A549 (cell line): ENCODE results near the gene ALOX15B. TPM values are rescaled to one million over a fixed set of nuclear protein-coding genes. Genes with fewer than 3 reads are reported as not detected.

ENCODE experiments used
- ATAC-seq, 2 experiments: fragments of 200-7000 bp in 1 of 2; fragments of >200 bp in 1 of 2; cut with Nextera tagmentation in 1 of 2; cut with Tn5 transposase in 1 of 2; 3 replicates each; pipeline versions ENCODE4 v1.8.0 to v1.9.1; 2018 to 2020; ENCODE audit warnings: mild to moderate bottlenecking in 1 of 2, moderate library complexity in 1 of 2
- CTCF ChIA-PET: fragments of 300-600 bp; sonication (Branson Sonifier 250); formaldehyde crosslinking; extraction: SDS; loops from one replicate; lab custom pipeline; 2021; ENCODE audit warnings: antibody characterized with exemption, inconsistent platforms; lab: Yijun Ruan, JAX
- POLR2A ChIA-PET: fragments of 350-600 bp; formaldehyde crosslinking; extraction: SDS; loops from one replicate; lab custom pipeline; 2021; ENCODE audit warnings: antibody characterized with exemption, inconsistent platforms; lab: Yijun Ruan, JAX
- DNase-seq, 2 experiments: peaks; one replicate each; pipeline versions ENCODE4 v3.0.0 to v3.0.0-alpha.2; 2011 to 2016; ENCODE audit warnings: low read depth in 1 of 2, low spot score in 1 of 2
- FAIRE-seq: peaks from 2 replicates; lab custom pipeline; 2011; peaks lifted over from hg19 to GRCh38; lab: Jason Lieb, UNC
- H3K27ac ChIP-seq, 2 experiments: fragments of >200 bp; sonication (Bioruptor Twin); formaldehyde crosslinking; 3 replicates each; pipeline ENCODE4 v1.5.1; 2016 to 2017
- H3K4me1 ChIP-seq: fragments of >200 bp; sonication (Bioruptor Twin); formaldehyde crosslinking; 3 replicates; pipeline ENCODE4 v1.6.1; 2016
- H3K4me2 ChIP-seq: fragments of >200 bp; sonication (Bioruptor Twin); formaldehyde crosslinking; 3 replicates; pipeline ENCODE4 v1.6.1; 2016
- H3K4me3 ChIP-seq: fragments of >200 bp; sonication (Bioruptor Twin); formaldehyde crosslinking; 3 replicates; pipeline ENCODE4 v1.5.1; 2016
- H3K9me3 ChIP-seq: fragments of >200 bp; sonication (Bioruptor Twin); formaldehyde crosslinking; 3 replicates; pipeline ENCODE4 v1.6.1; 2016
- BCL3 ChIP-seq: fragments of >200 bp; sonication (Bioruptor Twin); formaldehyde crosslinking; IDR thresholded peaks from 3 replicates; pipeline ENCODE4 v1.6.1; 2016
- CBX2 ChIP-seq: fragments of 200-600 bp; sonication (generic); IDR thresholded peaks from 2 replicates; pipeline ENCODE4 v1.6.1; 2016; ENCODE audit warnings: low read depth, mild to moderate bottlenecking, borderline replicate concordance
- CBX8 ChIP-seq: fragments of 200-600 bp; sonication (generic); IDR thresholded peaks from 2 replicates; pipeline ENCODE4 v1.6.1; 2016
- CHD2 ChIP-seq: fragments of 150-350 bp; IDR thresholded peaks from 2 replicates; pipeline ENCODE4 v1.6.1; 2014; ENCODE audit warnings: low read length; ENCODE audit not compliant: partially characterized antibody
- CHD4 ChIP-seq: fragments of 200-600 bp; sonication (generic); IDR thresholded peaks from 2 replicates; pipeline ENCODE4 v1.6.1; 2016; ENCODE audit warnings: antibody characterized with exemption, mild to moderate bottlenecking, borderline replicate concordance
- EHF ChIP-seq: fragments of 250-450 bp; sonication (Bioruptor Pico); IDR thresholded peaks from 2 replicates; pipeline ENCODE4 v1.5.0; 2020; ENCODE audit warnings: mild to moderate bottlenecking
- FOSB ChIP-seq: fragments of 250-450 bp; sonication (Bioruptor Pico); IDR thresholded peaks from 2 replicates; pipeline ENCODE4 v1.5.0; 2020; ENCODE audit warnings: mild to moderate bottlenecking, moderate library complexity
- GATA3 ChIP-seq: IDR thresholded peaks from 2 replicates; pipeline ENCODE4 v1.6.1; 2012; ENCODE audit warnings: borderline replicate concordance
- HDAC2 ChIP-seq: fragments of 200-600 bp; sonication (generic); IDR thresholded peaks from 2 replicates; pipeline ENCODE4 v1.6.1; 2016
- HES2 ChIP-seq: fragments of >200 bp; sonication (Bioruptor Twin); formaldehyde crosslinking; IDR thresholded peaks from 2 replicates; pipeline ENCODE4 v1.6.1; 2016
- HEYL ChIP-seq: fragments of 250-450 bp; sonication (Bioruptor Pico); IDR thresholded peaks from 2 replicates; pipeline ENCODE4 v1.8.0; 2021; ENCODE audit warnings: mild to moderate bottlenecking, moderate library complexity
- HOXB13 ChIP-seq: fragments of 250-450 bp; sonication (Bioruptor Pico); IDR thresholded peaks from 2 replicates; pipeline ENCODE4 v1.5.0; 2020; ENCODE audit warnings: low read depth, mild to moderate bottlenecking, moderate library complexity
- JUN ChIP-seq, 2 experiments: fragments of >200 bp; sonication (Bioruptor Twin); formaldehyde crosslinking; IDR thresholded peaks; 2 replicates in 1 of 2; 3 replicates in 1 of 2; pipeline ENCODE4 v1.6.1; 2016 to 2017
- JUNB ChIP-seq: fragments of >200 bp; sonication (Bioruptor Twin); formaldehyde crosslinking; IDR thresholded peaks from 2 replicates; pipeline ENCODE4 v1.6.1; 2016
- KDM5A ChIP-seq: fragments of 200-600 bp; sonication (generic); IDR thresholded peaks from 2 replicates; pipeline ENCODE4 v1.6.1; 2016; ENCODE audit warnings: antibody characterized with exemption, mild to moderate bottlenecking
- MAFK ChIP-seq: fragments of 450-650 bp; IDR thresholded peaks from 2 replicates; pipeline ENCODE4 v1.6.1; 2014; ENCODE audit not compliant: partially characterized antibody
- MAZ ChIP-seq: fragments of 150-350 bp; IDR thresholded peaks from 2 replicates; pipeline ENCODE4 v1.6.1; 2014; ENCODE audit warnings: antibody characterized with exemption, low read depth, low read length, borderline replicate concordance
- MYC ChIP-seq: IDR thresholded peaks from 2 replicates; pipeline ENCODE4 v1.6.1; 2012; ENCODE audit warnings: mild to moderate bottlenecking, inconsistent platforms, low read length, improper control_type of control experiment, borderline replicate concordance
- NPAS2 ChIP-seq: fragments of 250-450 bp; sonication (Bioruptor Pico); IDR thresholded peaks from 2 replicates; pipeline ENCODE4 v1.8.0; 2022; ENCODE audit warnings: mild to moderate bottlenecking, moderate library complexity, borderline replicate concordance
- PHF8 ChIP-seq: fragments of 200-600 bp; sonication (generic); IDR thresholded peaks from 2 replicates; pipeline ENCODE4 v1.6.1; 2016; ENCODE audit warnings: low read depth, mild to moderate bottlenecking, antibody characterized with exemption, moderate library complexity, borderline replicate concordance
- POLR2A ChIP-seq: IDR thresholded peaks from 2 replicates; pipeline ENCODE4 v1.6.1; 2012; ENCODE audit warnings: mild to moderate bottlenecking, low read length
- POLR2AphosphoS2 ChIP-seq: conservative IDR thresholded peaks from 2 replicates; pipeline ENCODE4 v1.6.1; 2012; ENCODE audit warnings: low read length, improper control_type of control experiment, inconsistent platforms
- RARB ChIP-seq: fragments of 250-450 bp; sonication (Bioruptor Pico); IDR thresholded peaks from 2 replicates; pipeline ENCODE4 v1.8.0; 2021; ENCODE audit warnings: mild to moderate bottlenecking, moderate library complexity
- SMC3 ChIP-seq: fragments of >200 bp; sonication (Bioruptor Twin); formaldehyde crosslinking; IDR thresholded peaks from 3 replicates; pipeline ENCODE4 v1.6.1; 2018; ENCODE audit warnings: inconsistent platforms
- ZC3H11A ChIP-seq: fragments of 450-650 bp; IDR thresholded peaks from 2 replicates; pipeline ENCODE4 v1.6.1; 2014; ENCODE audit warnings: antibody characterized with exemption, mild to moderate bottlenecking
- ZNF302 ChIP-seq: fragments of 250-450 bp; sonication (Bioruptor Pico); IDR thresholded peaks from 2 replicates; pipeline ENCODE4 v1.9.0; 2021; ENCODE audit warnings: inconsistent platforms, mild to moderate bottlenecking, moderate library complexity
- ZSCAN20 ChIP-seq: fragments of 250-450 bp; sonication (Bioruptor Pico); IDR thresholded peaks from 2 replicates; pipeline ENCODE4 v1.8.0; 2022; ENCODE audit warnings: mild to moderate bottlenecking, moderate library complexity
- WGBS: methylation state at CpG from one replicate; pipeline ENCODE4 v1.1.6; 2017; ENCODE audit errors: missing lambda C conversion rate; 5-methylcytosine and 5-hydroxymethylcytosine counted together
- polyA plus RNA-seq, 4 experiments: library from polyadenylated mRNA; depleted of rRNA in 3 of 4; stranded (reverse); fragments of >200 nt; fragmentation: RNase III in 1 of 4; extraction: RNeasy Plus Mini Kit Qiagen cat#74134 plus additional on column Dnase treatment in 1 of 4; gene quantifications; 2 replicates in 3 of 4; 3 replicates in 1 of 4; pipeline ENCODE4 v1.2.3, GENCODE V29; 2011 to 2017
- TF ChIP-seq, protein P1 (sequence below): fragments of 200-600 bp; sonication (generic); IDR thresholded peaks from 2 replicates; pipeline ENCODE4 v1.6.1; 2016; ENCODE audit warnings: antibody characterized with exemption, mild to moderate bottlenecking, moderate library complexity
- TF ChIP-seq, protein P2 (sequence below): fragments of 250-450 bp; sonication (Bioruptor Pico); IDR thresholded peaks from 2 replicates; pipeline ENCODE4 v1.5.0; 2021; ENCODE audit warnings: mild to moderate bottlenecking, moderate library complexity, borderline replicate concordance

ALOX15B gene
- polyA plus RNA-seq, 2 of the 4 experiments (the other 2 are of a cell fraction) = not detected

DNA sequence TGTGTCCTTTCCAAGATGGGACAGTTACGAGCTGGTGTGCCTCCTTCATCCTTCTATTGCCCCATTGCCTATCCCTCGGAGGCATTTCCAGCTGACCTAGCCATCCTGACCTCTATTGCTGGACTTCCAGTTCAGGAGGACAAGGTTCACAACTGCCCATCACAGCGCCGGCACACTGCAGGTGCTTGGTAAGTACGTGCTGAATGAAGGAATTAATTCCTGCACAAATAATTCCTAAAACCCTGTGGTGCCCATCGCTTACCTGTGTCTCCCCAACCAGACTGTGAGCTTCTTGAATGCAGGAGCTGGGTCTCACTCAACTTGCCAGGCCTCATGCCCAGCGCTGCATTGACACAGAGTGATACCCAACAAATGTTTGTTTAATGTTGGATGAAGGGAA is 13.0 kb downstream of the ALOX15B start:
- no peak overlapping the region for H3K27ac ChIP-seq
- FAIRE-seq = no peak
- DNase-seq = no peak
- CTCF ChIA-PET = interaction anchor here (0.6 to 2.1 kb wide), 13 partner anchors 9 to 648 kb away, joined by 3 to 22 read pairs (median 3); partner anchors contain the start of genes TMEM256 and TRAPPC1
- no peaks in the 10 kb centered on the region for H3K9me3 ChIP-seq
- H3K4me3 ChIP-seq = no peak overlapping the region
- H3K4me1 ChIP-seq = no peaks in the 10 kb centered on the region
- POLR2A ChIA-PET = interaction anchor here (0.6 kb wide), 1 partner anchor 734 kb away, joined by 4 read pairs; no protein-coding TSS in a partner anchor
- no peak overlapping the region for H3K4me2 ChIP-seq
- TF ChIP-seq RARB (CRISPR knock-in tag) (no peak), CHD4 (no peak), NPAS2 (CRISPR knock-in tag) (no peak), CBX8 (no peak), CBX2 (no peak), KDM5A (no peak), JUN (IDR thresholded peaks at IDR 0.05) (no peak), MAZ (no peak), POLR2AphosphoS2 (no peak), MAFK (no peak), HES2 (no peak), MYC (no peak), CHD2 (no peak), HDAC2 (no peak)
- 63% methylated on average over 7 of the region's 7 CpGs for WGBS
- ATAC-seq = no peak

DNA sequence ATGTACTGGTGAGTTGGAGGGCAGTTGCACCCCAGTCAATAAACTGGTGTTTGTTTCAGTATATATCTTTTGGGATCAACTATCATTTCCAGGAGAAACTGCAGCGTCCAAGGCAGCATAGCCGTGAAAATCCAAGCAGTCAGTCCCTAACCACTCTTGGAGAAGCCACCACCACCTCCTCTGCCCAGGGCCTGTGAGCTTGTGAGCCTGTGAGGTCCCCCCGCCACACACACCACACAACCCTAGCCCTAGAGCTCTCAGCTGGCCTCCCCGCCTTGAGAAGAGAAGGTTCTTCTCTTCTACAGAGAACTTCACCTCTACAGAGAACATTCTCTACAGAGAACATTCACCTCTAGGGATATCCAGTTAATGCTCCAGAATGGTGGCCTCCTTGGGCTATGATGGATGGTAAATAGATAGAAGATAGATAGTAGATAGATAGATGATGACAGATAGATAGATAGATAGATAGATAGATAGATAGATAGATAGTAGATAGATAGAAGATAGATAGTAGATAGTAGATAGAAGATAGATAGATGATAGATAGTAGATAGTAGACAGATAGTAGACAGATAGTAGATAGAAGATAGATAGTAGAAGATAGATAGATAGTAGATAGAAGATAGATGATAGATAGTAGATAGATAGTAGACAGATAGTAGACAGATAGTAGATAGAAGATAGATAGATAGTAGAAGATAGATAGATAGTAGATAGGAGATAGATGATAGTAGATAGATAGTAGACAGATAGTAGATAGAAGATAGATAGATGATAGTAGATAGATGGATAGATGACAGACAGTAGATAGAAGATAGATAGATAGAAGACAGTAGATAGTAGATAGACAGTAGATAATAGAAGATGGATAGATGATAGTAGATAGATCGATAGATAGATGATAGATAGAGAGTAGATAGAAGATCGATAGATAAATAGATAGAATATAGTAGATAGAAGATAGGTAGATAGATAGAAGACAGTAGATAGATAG is 13.7 kb downstream of the ALOX15B start:
- H3K9me3 ChIP-seq = no peaks in the 10 kb centered on the region
- no peak overlapping the region for H3K27ac ChIP-seq
- H3K4me2 ChIP-seq = no peak overlapping the region
- ATAC-seq (no peak), FAIRE-seq (no peak)
- 42% methylated on average over 6 of the region's 6 CpGs for WGBS
- CTCF ChIA-PET = interaction anchor here (0.9 to 13.8 kb wide), 13 partner anchors 8 to 310 kb away, joined by 3 to 682 read pairs (median 4); partner anchors contain the start of genes ALOX12B and TRAPPC1
- H3K4me3 ChIP-seq = no peak overlapping the region
- no peak for TF ChIP-seq BCL3
- TF ChIP-seq PHF8 = no peak
- no peak for TF ChIP-seq MYC
- TF ChIP-seq EHF (CRISPR knock-in tag) = no peak
- TF ChIP-seq FOSB (CRISPR knock-in tag) = no peak
- no peak for TF ChIP-seq HDAC2
- TF ChIP-seq, protein P1, sequence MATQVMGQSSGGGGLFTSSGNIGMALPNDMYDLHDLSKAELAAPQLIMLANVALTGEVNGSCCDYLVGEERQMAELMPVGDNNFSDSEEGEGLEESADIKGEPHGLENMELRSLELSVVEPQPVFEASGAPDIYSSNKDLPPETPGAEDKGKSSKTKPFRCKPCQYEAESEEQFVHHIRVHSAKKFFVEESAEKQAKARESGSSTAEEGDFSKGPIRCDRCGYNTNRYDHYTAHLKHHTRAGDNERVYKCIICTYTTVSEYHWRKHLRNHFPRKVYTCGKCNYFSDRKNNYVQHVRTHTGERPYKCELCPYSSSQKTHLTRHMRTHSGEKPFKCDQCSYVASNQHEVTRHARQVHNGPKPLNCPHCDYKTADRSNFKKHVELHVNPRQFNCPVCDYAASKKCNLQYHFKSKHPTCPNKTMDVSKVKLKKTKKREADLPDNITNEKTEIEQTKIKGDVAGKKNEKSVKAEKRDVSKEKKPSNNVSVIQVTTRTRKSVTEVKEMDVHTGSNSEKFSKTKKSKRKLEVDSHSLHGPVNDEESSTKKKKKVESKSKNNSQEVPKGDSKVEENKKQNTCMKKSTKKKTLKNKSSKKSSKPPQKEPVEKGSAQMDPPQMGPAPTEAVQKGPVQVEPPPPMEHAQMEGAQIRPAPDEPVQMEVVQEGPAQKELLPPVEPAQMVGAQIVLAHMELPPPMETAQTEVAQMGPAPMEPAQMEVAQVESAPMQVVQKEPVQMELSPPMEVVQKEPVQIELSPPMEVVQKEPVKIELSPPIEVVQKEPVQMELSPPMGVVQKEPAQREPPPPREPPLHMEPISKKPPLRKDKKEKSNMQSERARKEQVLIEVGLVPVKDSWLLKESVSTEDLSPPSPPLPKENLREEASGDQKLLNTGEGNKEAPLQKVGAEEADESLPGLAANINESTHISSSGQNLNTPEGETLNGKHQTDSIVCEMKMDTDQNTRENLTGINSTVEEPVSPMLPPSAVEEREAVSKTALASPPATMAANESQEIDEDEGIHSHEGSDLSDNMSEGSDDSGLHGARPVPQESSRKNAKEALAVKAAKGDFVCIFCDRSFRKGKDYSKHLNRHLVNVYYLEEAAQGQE = no peak
- TF ChIP-seq HOXB13 (CRISPR knock-in tag) = no peak
- TF ChIP-seq HEYL (CRISPR knock-in tag) = no peak
- TF ChIP-seq SMC3 = no peak
- TF ChIP-seq POLR2A = no peak
- TF ChIP-seq ZNF302 (CRISPR knock-in tag) = no peak
- TF ChIP-seq GATA3 = no peak
- no peak for TF ChIP-seq RARB (CRISPR knock-in tag)
- no peak for TF ChIP-seq ZC3H11A
- no peak for TF ChIP-seq NPAS2 (CRISPR knock-in tag)
- no peak for TF ChIP-seq ZSCAN20
- TF ChIP-seq, protein P2, sequence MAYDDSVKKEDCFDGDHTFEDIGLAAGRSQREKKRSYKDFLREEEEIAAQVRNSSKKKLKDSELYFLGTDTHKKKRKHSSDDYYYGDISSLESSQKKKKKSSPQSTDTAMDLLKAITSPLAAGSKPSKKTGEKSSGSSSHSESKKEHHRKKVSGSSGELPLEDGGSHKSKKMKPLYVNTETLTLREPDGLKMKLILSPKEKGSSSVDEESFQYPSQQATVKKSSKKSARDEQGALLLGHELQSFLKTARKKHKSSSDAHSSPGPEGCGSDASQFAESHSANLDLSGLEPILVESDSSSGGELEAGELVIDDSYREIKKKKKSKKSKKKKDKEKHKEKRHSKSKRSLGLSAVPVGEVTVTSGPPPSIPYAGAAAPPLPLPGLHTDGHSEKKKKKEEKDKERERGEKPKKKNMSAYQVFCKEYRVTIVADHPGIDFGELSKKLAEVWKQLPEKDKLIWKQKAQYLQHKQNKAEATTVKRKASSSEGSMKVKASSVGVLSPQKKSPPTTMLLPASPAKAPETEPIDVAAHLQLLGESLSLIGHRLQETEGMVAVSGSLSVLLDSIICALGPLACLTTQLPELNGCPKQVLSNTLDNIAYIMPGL (CRISPR knock-in tag) = no peak
- TF ChIP-seq JUNB = no peak
- TF ChIP-seq, all 56 proteins: peak for 0
- DNase-seq = no peak
- H3K4me1 ChIP-seq = no peaks in the 10 kb centered on the region; the same call in 2 of the 3 replicates
- POLR2A ChIA-PET = no interaction called here
